Progenitor cell of endocrine pancreas (in vitro differentiated cells): ENCODE measurements around the gene DLGAP1. TPM values are rescaled to one million over a fixed set of nuclear protein-coding genes. Genes with fewer than 3 reads are reported as not detected.

Source experiments
- DNase-seq: peaks from one replicate; pipeline ENCODE4 v3.0.0; 2021; ENCODE audit warnings: low spot score; ENCODE audit not compliant: unreplicated experiment
- H3K27ac Mint-ChIP-seq: 2 replicates; pipeline ENCODE4 v1.8.0; 2021; ENCODE audit warnings: mild to moderate bottlenecking, moderate library complexity, mixed read lengths
- H3K27me3 Mint-ChIP-seq: 2 replicates; pipeline ENCODE4 v1.8.0; 2021; ENCODE audit warnings: mixed read lengths
- H3K36me3 Mint-ChIP-seq: 2 replicates; pipeline ENCODE4 v1.8.0; 2022; ENCODE audit warnings: mixed read lengths; ENCODE audit not compliant: insufficient read depth
- H3K4me1 Mint-ChIP-seq: 2 replicates; pipeline ENCODE4 v1.8.0; 2021; ENCODE audit warnings: low read depth, mixed read lengths
- H3K4me3 Mint-ChIP-seq: 2 replicates; pipeline ENCODE4 v1.8.0; 2021; ENCODE audit warnings: low read depth, mild to moderate bottlenecking, moderate library complexity, mixed read lengths
- H3K9me3 Mint-ChIP-seq: 2 replicates; pipeline ENCODE4 v1.8.0; 2021; ENCODE audit warnings: low read depth, mixed read lengths
- CTCF ChIP-seq: fragments of 200-600 bp; sonication (generic); IDR thresholded peaks from one replicate; pipeline ENCODE4 v1.5.0; 2021; ENCODE audit warnings: antibody characterized with exemption, mild to moderate bottlenecking; ENCODE audit not compliant: unreplicated experiment
- total RNA-seq: library from RNA; stranded (reverse); gene quantifications from 2 replicates; pipeline ENCODE4 v1.2.1, GENCODE V29; 2021

Gene DLGAP1
- total RNA-seq, 1 donor from 2014 or later = 16.7 TPM

- DNase-seq = no peak
- Mint-ChIP-seq H3K4me1 (peaks cover 3% of the 10 kb centered on the region), H3K27ac (no peak overlapping the region), H3K36me3 (no peaks in the 10 kb centered on the region), H3K27me3 (no peaks in the 10 kb centered on the region), H3K4me3 (no peak overlapping the region), H3K9me3 (no peaks in the 10 kb centered on the region)
- TF ChIP-seq CTCF = no peak
These were observed 910.6 kb downstream of the DLGAP1 start for GRCh38 chr18:3544537-3544936.

- no peak overlapping the region for H3K4me3 Mint-ChIP-seq
- no peak for DNase-seq
- TF ChIP-seq CTCF = no peak
- peaks cover 3% of the 10 kb centered on the region for H3K4me1 Mint-ChIP-seq
- H3K36me3 Mint-ChIP-seq = no peaks in the 10 kb centered on the region
- H3K9me3 Mint-ChIP-seq = no peaks in the 10 kb centered on the region
- H3K27ac Mint-ChIP-seq = no peak overlapping the region
- no peaks in the 10 kb centered on the region for H3K27me3 Mint-ChIP-seq
These were observed 913.3 kb downstream of the DLGAP1 start for GRCh38 chr18:3541549-3542386.

- no peak overlapping the region for H3K4me3 Mint-ChIP-seq
- no peak for TF ChIP-seq CTCF
- H3K27ac Mint-ChIP-seq = peak overlapping the region; percentile 18
- no peak for DNase-seq
- H3K4me1 Mint-ChIP-seq = peaks cover 2% of the 10 kb centered on the region
- no peaks in the 10 kb centered on the region for H3K36me3 Mint-ChIP-seq
- no peaks in the 10 kb centered on the region for H3K27me3 Mint-ChIP-seq
- no peaks in the 10 kb centered on the region for H3K9me3 Mint-ChIP-seq
These were observed 914.1 kb downstream of the DLGAP1 start for GRCh38 chr18:3540805-3541548.

- H3K27me3 Mint-ChIP-seq = no peaks in the 10 kb centered on the region
- no peak for TF ChIP-seq CTCF
- H3K36me3 Mint-ChIP-seq = no peaks in the 10 kb centered on the region
- peaks cover 2% of the 10 kb centered on the region for H3K4me1 Mint-ChIP-seq
- no peaks in the 10 kb centered on the region for H3K9me3 Mint-ChIP-seq
- no peak overlapping the region for H3K27ac Mint-ChIP-seq
- no peak for DNase-seq
- H3K4me3 Mint-ChIP-seq = no peak overlapping the region
These were observed 916.0 kb downstream of the DLGAP1 start for GRCh38 chr18:3538954-3539617.

GRCh38 chr18:3538456-3538855 lies 916.7 kb downstream of the DLGAP1 start:
- DNase-seq = no peak
- no peak overlapping the region for H3K27ac Mint-ChIP-seq
- H3K4me3 Mint-ChIP-seq = no peak overlapping the region
- H3K27me3 Mint-ChIP-seq = no peaks in the 10 kb centered on the region
- no peak for TF ChIP-seq CTCF
- H3K9me3 Mint-ChIP-seq = no peaks in the 10 kb centered on the region
- peaks cover 2% of the 10 kb centered on the region for H3K4me1 Mint-ChIP-seq
- H3K36me3 Mint-ChIP-seq = peaks cover 1% of the 10 kb centered on the region
